ENCODE data around the gene SART3.

The SART3 gene

DNA sequence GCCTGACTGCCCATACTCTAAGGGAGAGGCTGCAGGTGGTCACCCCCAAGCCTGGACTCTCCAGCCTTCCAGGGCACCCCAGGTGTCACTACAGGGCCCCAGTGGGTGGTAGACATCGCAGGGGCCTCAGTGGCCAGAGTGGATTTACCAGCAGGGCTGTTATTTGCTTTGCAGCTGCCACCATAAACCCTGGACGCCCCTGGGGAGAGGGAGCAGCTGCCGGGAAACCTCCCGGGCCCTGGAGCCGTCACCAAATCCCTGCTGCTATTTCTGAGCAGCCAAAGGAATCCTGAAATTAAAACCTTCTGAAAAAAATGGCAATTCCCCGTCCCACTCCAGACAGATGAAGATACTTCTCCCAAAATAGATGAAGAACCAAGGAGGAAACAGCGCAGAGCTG, 23.0 kb upstream of the SART3 start:
- TF ChIP-seq, protein P1, sequence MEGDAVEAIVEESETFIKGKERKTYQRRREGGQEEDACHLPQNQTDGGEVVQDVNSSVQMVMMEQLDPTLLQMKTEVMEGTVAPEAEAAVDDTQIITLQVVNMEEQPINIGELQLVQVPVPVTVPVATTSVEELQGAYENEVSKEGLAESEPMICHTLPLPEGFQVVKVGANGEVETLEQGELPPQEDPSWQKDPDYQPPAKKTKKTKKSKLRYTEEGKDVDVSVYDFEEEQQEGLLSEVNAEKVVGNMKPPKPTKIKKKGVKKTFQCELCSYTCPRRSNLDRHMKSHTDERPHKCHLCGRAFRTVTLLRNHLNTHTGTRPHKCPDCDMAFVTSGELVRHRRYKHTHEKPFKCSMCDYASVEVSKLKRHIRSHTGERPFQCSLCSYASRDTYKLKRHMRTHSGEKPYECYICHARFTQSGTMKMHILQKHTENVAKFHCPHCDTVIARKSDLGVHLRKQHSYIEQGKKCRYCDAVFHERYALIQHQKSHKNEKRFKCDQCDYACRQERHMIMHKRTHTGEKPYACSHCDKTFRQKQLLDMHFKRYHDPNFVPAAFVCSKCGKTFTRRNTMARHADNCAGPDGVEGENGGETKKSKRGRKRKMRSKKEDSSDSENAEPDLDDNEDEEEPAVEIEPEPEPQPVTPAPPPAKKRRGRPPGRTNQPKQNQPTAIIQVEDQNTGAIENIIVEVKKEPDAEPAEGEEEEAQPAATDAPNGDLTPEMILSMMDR (IDR thresholded peaks at IDR 0.05; ENCODE audit: insufficient read depth, low read depth, low read length, missing control alignments): no peak
- H3K4me3 ChIP-seq (ENCODE audit: low read depth, low read length): no peak overlapping the region
- no peak for DNase-seq (ENCODE audit: low read depth)

DNA sequence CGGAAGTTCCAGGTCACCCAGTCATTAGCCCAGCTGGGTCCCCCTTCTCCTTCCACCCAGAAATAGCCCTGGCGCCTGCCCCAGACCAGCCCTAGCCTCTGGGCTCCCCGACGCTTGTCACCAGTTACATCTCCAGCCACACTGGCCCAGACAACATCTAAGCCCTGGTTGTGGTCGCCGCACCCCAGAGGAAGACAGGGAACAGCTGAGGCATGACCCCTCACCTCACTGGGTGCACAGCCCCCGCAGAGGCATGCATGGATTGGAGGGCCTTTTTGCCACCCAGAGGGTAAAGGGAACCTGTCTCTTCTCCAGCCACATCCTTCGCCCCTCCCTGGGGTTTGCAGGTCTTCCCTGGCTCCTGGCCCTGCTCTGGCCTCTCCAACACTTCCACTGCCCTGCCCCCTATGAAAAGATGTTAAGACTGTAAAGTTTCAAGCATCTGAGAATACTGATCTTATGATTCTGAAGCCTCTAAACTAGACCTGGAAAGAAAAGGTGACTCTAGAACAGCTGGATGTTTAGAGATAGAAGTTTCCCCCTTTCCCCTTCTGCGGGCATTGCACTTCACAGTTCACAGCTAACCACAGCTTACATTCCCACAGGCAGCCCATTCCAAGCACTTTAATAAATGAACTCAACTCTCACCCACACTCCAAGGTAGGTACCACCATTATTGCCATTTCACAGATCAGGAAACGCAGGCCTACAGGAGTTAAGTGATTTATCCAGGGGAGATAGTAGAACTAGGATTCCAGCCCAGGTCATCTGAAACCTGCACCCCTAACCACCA, 22.2 kb upstream of the SART3 start:
- TF ChIP-seq, protein P1 (IDR thresholded peaks at IDR 0.05; ENCODE audit: insufficient read depth, low read depth, low read length, missing control alignments): no peak
- no peak for DNase-seq (ENCODE audit: low read depth)
- no peak overlapping the region for H3K4me3 ChIP-seq (ENCODE audit: low read depth, low read length)

DNA sequence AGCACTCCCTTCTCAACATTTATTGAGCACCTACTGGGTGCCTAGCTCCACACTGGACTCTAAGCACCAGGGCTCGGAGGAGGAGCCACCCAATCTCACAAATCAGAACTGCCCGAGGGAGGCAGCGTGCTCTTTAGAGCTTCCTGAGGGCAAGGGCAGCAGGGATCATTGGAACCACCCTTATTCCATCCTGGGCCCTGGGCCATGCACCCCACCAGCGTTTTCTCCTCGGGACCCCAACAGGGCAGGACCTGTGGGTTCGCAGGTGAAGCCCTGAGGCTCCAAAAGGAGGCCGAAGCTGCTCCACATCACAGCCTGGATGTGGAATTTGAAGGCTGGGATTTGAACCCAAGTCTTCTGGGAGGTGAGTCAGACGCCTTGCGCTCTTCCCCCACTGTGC, 21.5 kb upstream of the SART3 start:
- no peak for DNase-seq (ENCODE audit: low read depth)
- H3K4me3 ChIP-seq (ENCODE audit: low read depth, low read length): no peak overlapping the region
- TF ChIP-seq, protein P1 (IDR thresholded peaks at IDR 0.05; ENCODE audit: insufficient read depth, low read depth, low read length, missing control alignments): no peak

DNA sequence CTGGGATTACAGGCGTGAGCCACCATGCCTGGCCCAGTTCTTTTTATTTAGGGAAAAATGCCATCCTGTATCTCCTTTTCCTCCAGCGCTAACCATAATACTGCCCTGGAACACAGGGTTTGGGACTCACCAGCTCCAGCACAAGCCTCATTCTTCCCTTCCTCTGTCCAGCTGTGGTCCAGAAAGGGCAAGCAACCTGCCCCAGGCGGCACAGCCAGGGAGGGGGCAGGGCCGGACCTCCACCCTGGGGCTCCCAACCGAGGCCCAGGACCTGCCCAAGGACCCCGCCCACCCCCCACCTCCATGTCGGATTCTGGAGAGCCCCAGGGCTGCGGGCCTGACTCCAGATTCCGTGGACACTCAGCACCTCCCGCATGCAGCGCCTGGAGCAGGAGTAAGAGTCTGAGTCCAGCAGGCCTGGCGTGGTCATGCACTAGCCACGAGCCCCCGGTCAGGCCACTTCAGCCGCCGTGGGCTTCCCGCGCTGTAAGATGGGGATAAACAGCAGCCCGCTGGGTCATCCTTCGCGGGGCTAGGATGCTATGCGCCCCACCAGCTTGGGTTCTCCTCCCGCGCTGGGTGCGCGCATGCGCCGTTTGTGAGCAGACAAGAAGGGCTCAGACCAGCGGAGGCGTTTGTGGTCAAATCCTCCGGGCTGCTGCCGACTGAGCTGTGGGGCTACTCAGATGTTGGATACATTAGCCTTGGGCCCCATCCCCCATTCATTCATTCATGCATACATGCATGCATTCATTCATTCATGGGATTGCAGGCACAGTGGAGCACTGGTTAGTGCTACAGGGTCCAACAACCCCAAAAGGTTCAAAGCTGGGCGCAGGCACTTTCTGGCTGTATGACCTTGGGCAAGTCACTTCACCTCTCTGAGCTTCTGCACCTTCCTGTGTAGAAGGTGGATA, 20.6 kb upstream of the SART3 start:
- no peak overlapping the region for H3K4me3 ChIP-seq (ENCODE audit: low read depth, low read length)
- TF ChIP-seq, protein P1 (IDR thresholded peaks at IDR 0.05; ENCODE audit: insufficient read depth, low read depth, low read length, missing control alignments): no peak
- DNase-seq (ENCODE audit: low read depth): no peak

DNA sequence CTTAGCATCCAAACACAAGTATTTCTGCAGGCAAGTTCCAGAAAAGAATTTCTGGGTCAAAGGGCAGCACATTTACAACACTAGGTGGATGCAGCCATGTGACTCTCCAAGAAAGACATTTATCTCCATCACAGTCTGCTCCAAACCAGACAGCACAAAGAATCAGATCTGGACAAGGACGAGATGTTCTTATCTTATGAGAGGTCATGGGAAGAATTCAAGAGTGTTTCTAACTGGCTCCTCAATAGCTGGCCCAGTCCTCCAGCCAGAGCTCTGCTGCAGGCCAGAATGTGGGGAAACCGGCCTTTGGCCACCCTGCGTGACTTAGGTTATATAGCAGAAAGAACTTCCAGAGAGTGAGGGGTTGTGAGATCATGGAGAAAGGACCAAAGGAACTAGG, 19.6 kb upstream of the SART3 start:
- TF ChIP-seq, protein P1 (IDR thresholded peaks at IDR 0.05; ENCODE audit: insufficient read depth, low read depth, low read length, missing control alignments): no peak
- H3K4me3 ChIP-seq (ENCODE audit: low read depth, low read length): no peak overlapping the region
- no peak for DNase-seq (ENCODE audit: low read depth)

DNA sequence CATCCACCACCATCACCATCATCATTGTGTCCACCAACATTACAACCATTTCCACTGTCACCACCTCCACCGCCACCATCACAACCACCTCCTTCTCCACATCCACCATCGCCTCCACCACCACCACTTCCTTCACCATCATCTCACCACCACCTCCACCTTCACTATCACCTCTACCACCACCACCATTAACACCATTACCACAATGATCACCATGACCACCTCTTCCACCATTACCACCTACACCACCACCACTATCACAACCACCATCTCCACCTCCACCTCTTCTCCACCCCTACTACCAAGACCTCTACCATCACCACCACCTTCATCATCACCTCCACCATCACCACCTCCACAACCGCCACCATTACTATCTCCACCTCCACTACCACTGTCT, 17.8 kb upstream of the SART3 start:
- no peak overlapping the region for H3K4me3 ChIP-seq (ENCODE audit: low read depth, low read length)
- TF ChIP-seq, protein P1 (IDR thresholded peaks at IDR 0.05; ENCODE audit: insufficient read depth, low read depth, low read length, missing control alignments): no peak
- no peak for DNase-seq (ENCODE audit: low read depth)
